GM12891 (cell line): Measurements from ENCODE around the gene EID3.

Source experiments
- POLR2A ChIP-seq: IDR thresholded peaks from 2 replicates; pipeline ENCODE4 v1.6.1; 2011; ENCODE audit warnings: low read depth, low read length, control low read depth
- POLR2AphosphoS5 ChIP-seq: IDR thresholded peaks from 2 replicates; pipeline ENCODE4 v1.6.1; 2011; ENCODE audit warnings: low read depth, low read length, control low read depth
- SPI1 ChIP-seq: IDR thresholded peaks from 2 replicates; pipeline ENCODE4 v1.6.1; 2011; ENCODE audit warnings: low read depth, low read length, control low read depth
- TAF1 ChIP-seq: IDR thresholded peaks from 2 replicates; pipeline ENCODE4 v1.6.1; 2011; ENCODE audit warnings: low read depth, low read length, control low read depth

DNA sequence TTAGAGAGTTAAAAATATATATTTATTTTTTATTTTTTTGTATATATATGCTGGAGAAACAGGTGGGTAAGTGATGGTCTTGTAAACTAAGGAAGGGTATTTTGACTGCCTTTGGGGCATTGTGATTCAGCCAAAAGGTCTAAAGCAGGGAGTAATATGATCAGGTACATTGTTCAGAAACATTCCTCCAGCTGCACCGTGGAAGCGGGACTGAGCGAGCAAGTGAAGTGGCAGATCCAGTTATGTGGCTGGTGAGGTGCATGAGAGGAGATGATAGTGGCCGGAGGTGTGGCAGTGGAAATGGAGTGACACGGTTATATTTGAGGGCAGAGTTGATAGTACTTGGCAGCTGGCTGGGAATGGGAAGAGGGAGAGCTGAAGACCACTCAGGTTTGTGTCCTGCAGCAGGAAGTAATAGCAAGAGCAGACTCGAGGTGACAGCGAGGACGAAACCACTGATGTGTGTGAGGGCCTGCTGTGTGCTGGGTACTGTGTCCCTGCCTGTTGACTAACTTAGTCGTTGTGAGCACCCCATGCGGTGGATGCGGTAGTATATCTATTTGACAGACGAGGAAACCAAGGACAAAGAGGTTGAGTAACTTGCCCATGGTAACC lies 39.2 kb downstream of the EID3 start:
- TF ChIP-seq POLR2A (no peak), POLR2AphosphoS5 (no peak), TAF1 (no peak), SPI1 (no peak)
